GM11168 (cell line): ENCODE data around the gene SARS2.
"Not testable (repeated sequence)": the region's sequence is repeated elsewhere in the genome, so short reads cannot be mapped to it uniquely, and the experiment has no call there.

Source experiments
- in situ Hi-C: fragments of 300-500 bp; cut with MboI; formaldehyde crosslinking; loops from one replicate; pipeline ENCODE4 v1.12.0; 2022; ENCODE audit warnings: low sequenced_read_pairs; ENCODE audit not compliant: unreplicated experiment

The SARS2 gene

GRCh38 chr19:38898788-38899446, 31.6 kb downstream of the SARS2 start:
- in situ Hi-C loops = no loop called here

- in situ Hi-C loops = no loop called here
Measured at GRCh38 chr19:38894968-38895367, 35.6 kb downstream of the SARS2 start.

- in situ Hi-C loops = no loop called here
Measured at GRCh38 chr19:38893341-38893771, 37.2 kb downstream of the SARS2 start.

GRCh38 chr19:38892841-38893240, 37.7 kb downstream of the SARS2 start:
- in situ Hi-C loops = no loop called here

GRCh38 chr19:38891771-38892170, 38.8 kb downstream of the SARS2 start:
- in situ Hi-C loops = no loop called here

- in situ Hi-C loops = no loop called here
Measured at GRCh38 chr19:38890686-38891085, 39.9 kb downstream of the SARS2 start.

GRCh38 chr19:38889803-38890202, 40.8 kb downstream of the SARS2 start:
- in situ Hi-C loops = no loop called here

- in situ Hi-C loops = no loop called here
Measured at GRCh38 chr19:38888876-38889275, 41.7 kb downstream of the SARS2 start.

- in situ Hi-C loops = not testable (repeated sequence)
Measured at GRCh38 chr19:38884691-38885090, 45.9 kb downstream of the SARS2 start.

- in situ Hi-C loops = no loop called here
Measured at GRCh38 chr19:38883286-38883685, 47.3 kb downstream of the SARS2 start.

- in situ Hi-C loops = no loop called here
Measured at GRCh38 chr19:38880882-38881609, 49.5 kb downstream of the SARS2 start.

GRCh38 chr19:38880076-38880881, 50.3 kb downstream of the SARS2 start:
- in situ Hi-C loops = no loop called here

GRCh38 chr19:38879400-38879751, 51.2 kb downstream of the SARS2 start:
- in situ Hi-C loops = loop anchor here (10.0 kb wide), 1 partner anchor 485 kb away; no protein-coding TSS in a partner anchor

GRCh38 chr19:38878575-38879399, 51.8 kb downstream of the SARS2 start:
- in situ Hi-C loops = loop anchor here (10.0 kb wide), 1 partner anchor 484 kb away; no protein-coding TSS in a partner anchor

GRCh38 chr19:38877781-38878574, 52.6 kb downstream of the SARS2 start, which contains the start of gene RINL:
RINL (minus strand) TSS chr19:38878275; CDS start chr19:38876742, 1,533 bp downstream.
- in situ Hi-C loops = loop anchor here (10.0 kb wide), 1 partner anchor 483 kb away; no protein-coding TSS in a partner anchor

GRCh38 chr19:38875656-38876395, 54.7 kb downstream of the SARS2 start:
- in situ Hi-C loops = loop anchor here (10.0 kb wide), 1 partner anchor 481 kb away; no protein-coding TSS in a partner anchor

- in situ Hi-C loops = loop anchor here (10.0 kb wide), 1 partner anchor 479 kb away; no protein-coding TSS in a partner anchor
Measured at GRCh38 chr19:38873400-38873799, 57.2 kb downstream of the SARS2 start.

GRCh38 chr19:38870612-38871011, 60.0 kb downstream of the SARS2 start:
- in situ Hi-C loops = loop anchor here (10.0 kb wide), 1 partner anchor 476 kb away; no protein-coding TSS in a partner anchor
